ENCODE results near the gene TDP1. TPM values are rescaled to one million over a fixed set of nuclear protein-coding genes. Genes with fewer than 3 reads are reported as not detected.

Gene TDP1
- total and polyA plus RNA-seq, 9 of the 15 experiments (the other 6 are each of a cell fraction or from before 2014, with no cell fraction given), result 21.4 to 41.6 (median 32.3) TPM

DNA sequence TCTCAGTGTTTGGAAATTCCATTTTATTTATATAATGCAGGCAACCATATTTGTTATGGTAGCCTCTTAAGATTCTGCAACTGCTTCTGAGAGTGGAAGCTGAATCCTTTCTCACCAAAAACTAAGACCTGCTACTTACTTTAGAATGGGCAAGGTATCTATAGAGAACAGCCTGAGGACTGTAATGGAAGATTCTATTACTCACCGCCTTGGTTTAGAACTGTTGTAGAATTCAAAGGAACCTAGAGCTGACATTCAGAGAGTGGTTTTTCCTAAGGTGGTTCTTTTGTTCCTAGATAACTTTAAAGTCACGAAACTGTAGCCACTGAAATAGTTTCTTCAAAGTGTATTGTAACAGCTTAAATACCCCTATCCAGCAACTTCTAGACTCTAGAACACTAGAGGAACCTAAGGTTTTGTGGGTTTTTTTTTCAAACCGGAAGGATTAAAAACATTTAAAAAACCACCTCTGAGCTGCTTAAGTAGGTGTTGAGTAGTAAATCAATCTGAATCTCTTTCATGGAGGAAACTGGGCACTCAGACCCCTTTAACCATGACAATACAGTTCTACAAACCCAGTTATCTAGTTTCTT, 4.2 kb downstream of the TDP1 start (continued):
- TF ChIP-seq CREM (IDR thresholded peaks at IDR 0.05; ENCODE audit: low read depth) (no peak), CCAR2 (IDR thresholded peaks at IDR 0.05; ENCODE audit: low read depth, low read length) (no peak), ZNF311 (CRISPR knock-in tag; IDR thresholded peaks at IDR 0.05) (no peak), FOXM1 (IDR thresholded peaks at IDR 0.05; ENCODE audit: low read depth) (no peak), FOXM1 (CRISPR knock-in tag; IDR thresholded peaks at IDR 0.05; ENCODE audit: low read depth) (no peak), TSHZ1 (CRISPR knock-in tag; IDR thresholded peaks at IDR 0.05) (no peak)
- TF ChIP-seq, protein P1, sequence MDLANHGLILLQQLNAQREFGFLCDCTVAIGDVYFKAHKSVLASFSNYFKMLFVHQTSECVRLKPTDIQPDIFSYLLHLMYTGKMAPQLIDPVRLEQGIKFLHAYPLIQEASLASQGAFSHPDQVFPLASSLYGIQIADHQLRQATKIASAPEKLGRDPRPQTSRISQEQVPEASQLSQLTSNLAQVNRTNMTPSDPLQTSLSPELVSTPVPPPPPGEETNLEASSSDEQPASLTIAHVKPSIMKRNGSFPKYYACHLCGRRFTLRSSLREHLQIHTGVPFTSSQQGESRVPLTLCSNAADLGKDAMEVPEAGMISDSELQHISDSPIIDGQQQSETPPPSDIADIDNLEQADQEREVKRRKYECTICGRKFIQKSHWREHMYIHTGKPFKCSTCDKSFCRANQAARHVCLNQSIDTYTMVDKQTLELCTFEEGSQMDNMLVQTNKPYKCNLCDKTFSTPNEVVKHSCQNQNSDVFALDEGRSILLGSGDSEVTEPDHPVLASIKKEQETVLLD (IDR thresholded peaks at IDR 0.05), result no peak
